Measurements from ENCODE around the gene BICD1.

BICD1 gene

GRCh38 chr12:32360956-32361355 lies 254.3 kb downstream of the BICD1 start:
- DNase-seq = no peak

- no peak for DNase-seq
These were observed 256.2 kb downstream of the BICD1 start for GRCh38 chr12:32362892-32363291.

- DNase-seq = peak; percentile 45
These were observed 258.9 kb downstream of the BICD1 start for GRCh38 chr12:32365473-32366064.

- no peak for DNase-seq
These were observed 260.1 kb downstream of the BICD1 start for GRCh38 chr12:32366714-32367113.

GRCh38 chr12:32367381-32367780 lies 260.7 kb downstream of the BICD1 start:
- DNase-seq = no peak

- no peak for DNase-seq
These were observed 262.6 kb downstream of the BICD1 start for GRCh38 chr12:32369202-32369601.

GRCh38 chr12:32377344-32378055 lies 270.9 kb downstream of the BICD1 start:
- DNase-seq = no peak

- no peak for DNase-seq
These were observed 272.6 kb downstream of the BICD1 start for GRCh38 chr12:32379213-32379612.

GRCh38 chr12:32379667-32380066 lies 273.0 kb downstream of the BICD1 start:
- DNase-seq = no peak

GRCh38 chr12:32382226-32382625 lies 275.6 kb downstream of the BICD1 start:
- DNase-seq = no peak

- DNase-seq = peak; percentile 24
These were observed 284.0 kb downstream of the BICD1 start for GRCh38 chr12:32390572-32391219.

GRCh38 chr12:32395026-32395425 lies 288.4 kb downstream of the BICD1 start:
- no peak for DNase-seq

- no peak for DNase-seq
These were observed 291.0 kb downstream of the BICD1 start for GRCh38 chr12:32397696-32398095.

GRCh38 chr12:32398181-32398580 lies 291.5 kb downstream of the BICD1 start:
- DNase-seq = no peak

GRCh38 chr12:32398816-32399369 lies 292.2 kb downstream of the BICD1 start:
- DNase-seq = no peak

GRCh38 chr12:32399370-32400113 lies 292.9 kb downstream of the BICD1 start, which contains the start of gene FGD4:
FGD4 (plus strand) TSS chr12:32399558.
- peak; percentile 48 for DNase-seq

- no peak for DNase-seq
These were observed 293.5 kb downstream of the BICD1 start for GRCh38 chr12:32400114-32400672.

GRCh38 chr12:32400866-32401265 lies 294.2 kb downstream of the BICD1 start:
- no peak for DNase-seq

GRCh38 chr12:32402170-32402569 lies 295.5 kb downstream of the BICD1 start:
- no peak for DNase-seq

GRCh38 chr12:32402946-32403345 lies 296.3 kb downstream of the BICD1 start:
- no peak for DNase-seq

- no peak for DNase-seq
These were observed 301.1 kb downstream of the BICD1 start for GRCh38 chr12:32407795-32408194.

- DNase-seq = no peak
These were observed 306.8 kb downstream of the BICD1 start for GRCh38 chr12:32413412-32413811.

GRCh38 chr12:32418221-32418620 lies 311.6 kb downstream of the BICD1 start:
- no peak for DNase-seq

All from CD4-positive, alpha-beta T cell treated with Interleukin-6 for 4 hours (primary cell).